HG03280 (cell line): ENCODE results near the gene VPS37D.
A peak's percentile ranks its signal among the peaks of the same experiment; 100 is the strongest.
"Not testable (repeated sequence)": the region's sequence is repeated elsewhere in the genome, so short reads cannot be mapped to it uniquely, and the experiment has no call there.

Experiments used
- ATAC-seq: cut with Tn5 transposase; IDR thresholded peaks from one replicate; pipeline ENCODE4 v1.9.1; 2021; ENCODE audit warnings: mild to moderate bottlenecking, moderate library complexity; ENCODE audit not compliant: unreplicated experiment

Gene VPS37D

GRCh38 chr7:73667344-73668102, at the start of gene VPS37D:
Gene VPS37D, plus strand, starts transcription at chr7:73667831. Its CDS starts 128 bp downstream, at chr7:73667959.
- ATAC-seq: peak; percentile 97

- no peak for ATAC-seq
Measured at GRCh38 chr7:73618538-73618937, 49.1 kb upstream of the VPS37D start.

GRCh38 chr7:73619394-73619793, 48.2 kb upstream of the VPS37D start:
- not testable (repeated sequence) for ATAC-seq

GRCh38 chr7:73621168-73622063, 46.2 kb upstream of the VPS37D start:
- ATAC-seq: no peak

GRCh38 chr7:73622527-73622908, 45.1 kb upstream of the VPS37D start:
- no peak for ATAC-seq

- no peak for ATAC-seq
Measured at GRCh38 chr7:73622909-73623797, 44.5 kb upstream of the VPS37D start.

GRCh38 chr7:73623798-73624668, 43.6 kb upstream of the VPS37D start, which contains the start of gene MLXIPL:
Gene MLXIPL, minus strand, starts transcription at chr7:73624522. Its CDS starts 30 bp downstream, at chr7:73624492.
- ATAC-seq: no peak

GRCh38 chr7:73624669-73625001, 43.0 kb upstream of the VPS37D start:
- no peak for ATAC-seq

- no peak for ATAC-seq
Measured at GRCh38 chr7:73625276-73625675, 42.4 kb upstream of the VPS37D start.

- ATAC-seq: no peak
Measured at GRCh38 chr7:73626814-73627213, 40.8 kb upstream of the VPS37D start.

GRCh38 chr7:73628504-73628903, 39.1 kb upstream of the VPS37D start:
- no peak for ATAC-seq

GRCh38 chr7:73631558-73631957, 36.1 kb upstream of the VPS37D start:
- no peak for ATAC-seq

- no peak for ATAC-seq
Measured at GRCh38 chr7:73633323-73633722, 34.3 kb upstream of the VPS37D start.

GRCh38 chr7:73633844-73634243, 33.8 kb upstream of the VPS37D start:
- ATAC-seq: no peak

- ATAC-seq: no peak
Measured at GRCh38 chr7:73635428-73636200, 32.0 kb upstream of the VPS37D start.

- no peak for ATAC-seq
Measured at GRCh38 chr7:73638911-73639310, 28.7 kb upstream of the VPS37D start.

GRCh38 chr7:73642834-73643233, 24.8 kb upstream of the VPS37D start:
- ATAC-seq: no peak

- ATAC-seq: no peak
Measured at GRCh38 chr7:73644688-73645286, 22.8 kb upstream of the VPS37D start.

- ATAC-seq: no peak
Measured at GRCh38 chr7:73645643-73646174, 21.9 kb upstream of the VPS37D start.
